Left ventricle myocardium inferior (tissue), 1 donor: ENCODE data around the gene LRFN3. TPM values are rescaled to one million over a fixed set of nuclear protein-coding genes. Genes with fewer than 3 reads are reported as not detected.
"Not testable (repeated sequence)": the region's sequence is repeated elsewhere in the genome, so short reads cannot be mapped to it uniquely, and the experiment has no call there.

Source experiments
- DNase-seq: peaks from one replicate; pipeline ENCODE4 v3.0.0-alpha.2; 2020
- H3K27ac ChIP-seq: fragments of 200-600 bp; replicated peaks from 2 replicates; pipeline ENCODE4 v1.8.0; 2021
- H3K27me3 ChIP-seq: fragments of 200-600 bp; 2 replicates; pipeline ENCODE4 v1.8.0; 2021; ENCODE audit warnings: low read depth
- H3K36me3 ChIP-seq: fragments of 200-600 bp; 2 replicates; pipeline ENCODE4 v1.8.0; 2021
- H3K4me1 ChIP-seq: fragments of 200-600 bp; 2 replicates; pipeline ENCODE4 v1.8.0; 2021
- H3K4me3 ChIP-seq: fragments of 200-600 bp; 2 replicates; pipeline ENCODE4 v1.8.0; 2021; ENCODE audit warnings: mild to moderate bottlenecking, moderate library complexity
- H3K9me3 ChIP-seq: fragments of 200-600 bp; replicated peaks from 2 replicates; pipeline ENCODE4 v1.8.0; 2021
- intact Hi-C: fragments of 100-400 bp; cut with micrococcal nuclease; formaldehyde crosslinking; loops from one replicate; pipeline ENCODE4 v1.11.0; 2022
- total RNA-seq: library from RNA; stranded (reverse); fragmentation: NEBNext Ultra II Directional; extraction: Animal tissue kit (Norgen Biotek cat#: 25700); gene quantifications from one replicate; pipeline ENCODE4 v1.2.1, GENCODE V29; 2021
- TF ChIP-seq, protein P1 (sequence below): fragments of 200-600 bp; IDR thresholded peaks from 2 replicates; pipeline ENCODE4 v1.8.0; 2021; ENCODE audit warnings: antibody characterized with exemption, mild to moderate bottlenecking, borderline replicate concordance
- donor health status: DM: no; HTN: yes; CAD: no; lungs with severe emphysema.

LRFN3 gene
- total RNA-seq, 1 donor from 2014 or later: 7.1 TPM

DNA sequence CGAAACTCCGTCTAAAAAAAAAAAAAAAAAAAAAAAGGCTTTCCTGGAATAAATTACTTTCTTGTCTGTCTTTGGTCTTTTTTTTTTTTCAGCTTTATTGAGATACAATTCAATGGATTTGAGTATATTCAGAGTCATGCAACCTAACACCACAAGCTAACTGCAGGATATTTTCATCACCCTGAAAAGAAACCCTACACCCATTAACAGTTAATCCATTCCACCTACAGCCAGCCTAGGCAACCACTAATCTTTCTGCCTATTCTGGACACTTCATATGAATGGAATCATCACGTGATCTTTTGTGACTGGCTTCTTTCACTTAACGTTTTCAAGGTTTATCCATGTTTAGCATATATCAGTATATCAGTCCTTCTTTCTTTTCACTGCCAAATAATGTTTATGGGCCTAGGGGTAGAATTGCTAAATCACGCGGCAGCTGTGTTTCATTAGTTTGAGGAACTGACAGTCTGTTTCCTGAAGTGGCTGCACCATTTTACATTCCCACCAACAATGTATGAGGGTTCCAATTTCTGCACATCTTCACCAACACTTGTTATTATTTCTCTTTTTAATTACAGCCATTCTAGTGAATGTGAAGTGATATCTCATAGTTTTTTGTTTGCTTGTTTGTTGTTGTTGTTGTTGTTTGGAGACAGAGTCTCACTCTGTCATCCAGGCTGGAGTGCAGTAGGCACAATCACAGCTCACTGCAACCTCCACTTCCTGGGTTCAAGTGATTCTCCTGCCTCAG is 19.9 kb downstream of the LRFN3 start:
- H3K4me1 ChIP-seq: peaks cover 11% of the 10 kb centered on the region
- peaks cover 75% of the 10 kb centered on the region for H3K27me3 ChIP-seq
- no peak overlapping the region for H3K4me3 ChIP-seq
- TF ChIP-seq, protein P1, sequence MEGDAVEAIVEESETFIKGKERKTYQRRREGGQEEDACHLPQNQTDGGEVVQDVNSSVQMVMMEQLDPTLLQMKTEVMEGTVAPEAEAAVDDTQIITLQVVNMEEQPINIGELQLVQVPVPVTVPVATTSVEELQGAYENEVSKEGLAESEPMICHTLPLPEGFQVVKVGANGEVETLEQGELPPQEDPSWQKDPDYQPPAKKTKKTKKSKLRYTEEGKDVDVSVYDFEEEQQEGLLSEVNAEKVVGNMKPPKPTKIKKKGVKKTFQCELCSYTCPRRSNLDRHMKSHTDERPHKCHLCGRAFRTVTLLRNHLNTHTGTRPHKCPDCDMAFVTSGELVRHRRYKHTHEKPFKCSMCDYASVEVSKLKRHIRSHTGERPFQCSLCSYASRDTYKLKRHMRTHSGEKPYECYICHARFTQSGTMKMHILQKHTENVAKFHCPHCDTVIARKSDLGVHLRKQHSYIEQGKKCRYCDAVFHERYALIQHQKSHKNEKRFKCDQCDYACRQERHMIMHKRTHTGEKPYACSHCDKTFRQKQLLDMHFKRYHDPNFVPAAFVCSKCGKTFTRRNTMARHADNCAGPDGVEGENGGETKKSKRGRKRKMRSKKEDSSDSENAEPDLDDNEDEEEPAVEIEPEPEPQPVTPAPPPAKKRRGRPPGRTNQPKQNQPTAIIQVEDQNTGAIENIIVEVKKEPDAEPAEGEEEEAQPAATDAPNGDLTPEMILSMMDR: no peak
- H3K27ac ChIP-seq: no peak overlapping the region
- intact Hi-C loops: no loop called here
- DNase-seq: no peak
- peaks cover 8% of the 10 kb centered on the region for H3K9me3 ChIP-seq
- no peaks in the 10 kb centered on the region for H3K36me3 ChIP-seq

DNA sequence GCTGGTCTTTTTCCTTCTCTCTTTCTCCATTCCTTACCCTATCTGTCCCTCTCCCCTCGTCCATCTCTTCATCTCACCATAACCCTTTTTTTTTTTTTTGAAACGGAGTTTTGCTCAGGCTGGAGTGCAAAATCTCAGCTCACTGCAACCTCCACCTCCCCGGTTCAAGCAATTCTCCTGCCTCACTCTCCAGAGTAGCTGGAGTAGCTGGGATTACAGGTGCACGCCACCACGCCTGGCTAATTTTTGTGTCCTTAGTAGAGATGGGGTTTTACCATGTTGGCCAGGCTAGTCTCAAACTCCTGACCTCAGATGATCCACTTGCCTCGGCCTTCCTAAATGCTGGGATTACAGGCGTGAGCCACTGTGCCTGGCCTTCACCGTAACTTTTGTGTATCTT is 21.2 kb downstream of the LRFN3 start:
- H3K9me3 ChIP-seq, H3K4me3 ChIP-seq, DNase-seq, intact Hi-C loops, H3K36me3 ChIP-seq, H3K27ac ChIP-seq: not testable (repeated sequence)
- Histone ChIP-seq H3K27me3 (peaks cover 88% of the 10 kb centered on the region), H3K4me1 (peaks cover 11% of the 10 kb centered on the region)

DNA sequence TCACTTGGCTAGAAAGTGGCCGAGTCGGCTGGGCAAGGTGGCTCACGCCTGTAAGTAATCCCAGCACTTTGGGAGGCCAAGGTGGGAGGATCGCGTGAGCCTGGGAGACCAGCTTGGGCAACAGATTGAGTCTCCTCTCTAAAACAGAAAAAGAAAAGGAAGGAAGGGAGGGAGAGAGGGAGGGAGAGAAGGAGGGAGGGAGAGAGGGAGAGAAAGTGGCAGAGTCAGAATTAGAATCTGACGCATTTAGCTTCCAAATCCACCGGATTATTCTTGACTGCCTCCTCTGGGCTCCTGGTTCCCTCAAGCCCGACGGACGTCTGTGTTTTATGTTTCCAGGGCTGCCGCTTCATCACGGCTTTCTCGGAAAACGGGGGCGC is 22.5 kb downstream of the LRFN3 start:
- Histone ChIP-seq H3K27me3 (peaks cover 88% of the 10 kb centered on the region), H3K4me1 (peaks cover 11% of the 10 kb centered on the region), H3K9me3 (peaks cover 8% of the 10 kb centered on the region), H3K36me3 (no peaks in the 10 kb centered on the region), H3K4me3 (peak overlapping the region; percentile 44), H3K27ac (no peak overlapping the region)
- DNase-seq: no peak
- intact Hi-C loops: no loop called here
- TF ChIP-seq, protein P1: no peak

DNA sequence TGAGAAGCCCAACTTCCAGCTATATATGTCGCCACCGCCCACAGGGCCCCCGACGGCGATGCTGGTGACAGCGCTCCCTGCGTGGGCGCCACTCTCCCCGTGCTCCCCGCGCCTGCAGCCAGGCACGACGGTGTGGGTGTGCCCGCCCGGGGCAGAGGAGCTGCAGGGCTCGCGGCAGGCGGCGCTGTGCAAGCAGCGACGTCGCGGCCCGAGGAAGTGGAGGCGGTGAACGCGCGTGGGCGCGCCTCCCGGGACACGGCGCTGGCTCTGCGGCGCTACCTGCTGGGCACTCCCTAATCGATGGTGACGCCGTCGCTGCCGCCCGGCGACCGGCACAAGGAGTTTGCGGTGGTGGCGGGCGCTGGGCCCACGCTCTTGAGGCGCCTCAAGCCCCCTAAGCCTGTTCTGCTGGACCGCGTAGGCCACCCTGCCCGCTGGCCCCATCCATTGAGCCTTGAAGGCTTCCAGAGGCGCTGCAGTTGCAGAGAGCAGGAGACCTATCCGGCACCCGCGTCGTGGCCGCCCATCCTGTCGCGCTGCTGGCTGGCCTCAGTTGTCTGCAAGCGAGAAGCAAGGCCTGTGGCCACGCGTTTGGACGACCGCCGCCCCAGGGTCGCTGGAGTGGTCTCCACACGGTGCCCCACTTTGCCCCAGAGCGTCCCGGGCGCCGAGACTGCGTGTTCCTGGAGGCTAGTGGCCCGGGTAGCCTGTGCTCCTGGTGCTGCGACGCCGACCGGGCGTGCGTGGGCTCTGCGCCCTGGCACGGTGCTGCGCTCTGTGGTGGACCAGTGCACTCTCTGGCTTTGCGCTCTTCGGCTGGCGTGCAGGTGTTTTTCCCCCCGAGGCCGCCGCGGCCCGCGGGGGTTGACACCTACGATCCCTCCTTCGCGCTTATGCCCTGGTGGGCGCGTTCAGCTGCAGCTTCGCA is 23.1 kb downstream of the LRFN3 start:
- peaks cover 11% of the 10 kb centered on the region for H3K4me1 ChIP-seq
- TF ChIP-seq, protein P1: peak; percentile 38
- no peak overlapping the region for H3K27ac ChIP-seq
- H3K4me3 ChIP-seq: peak overlapping the region; percentile 44
- peaks cover 90% of the 10 kb centered on the region for H3K27me3 ChIP-seq
- peak; percentile 51 for DNase-seq
- peaks cover 8% of the 10 kb centered on the region for H3K9me3 ChIP-seq
- no peaks in the 10 kb centered on the region for H3K36me3 ChIP-seq
- intact Hi-C loops: no loop called here

DNA sequence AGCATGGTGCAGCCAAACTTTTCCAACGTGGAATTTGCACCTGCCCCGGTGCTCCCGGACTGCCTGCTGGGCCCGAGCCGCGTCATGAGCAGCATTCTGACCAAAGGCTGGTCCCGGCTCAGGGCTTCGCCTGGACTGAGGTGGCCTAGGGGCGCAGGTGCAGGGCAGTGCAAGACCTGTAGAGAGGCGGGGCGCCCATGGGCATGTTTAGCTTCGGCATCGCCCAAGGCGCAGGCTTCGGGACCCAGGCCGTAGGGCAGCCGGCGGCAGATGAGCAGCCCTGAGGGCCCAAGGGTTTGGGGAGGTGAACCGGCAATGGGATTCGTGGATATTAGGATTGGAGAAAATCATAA is 23.8 kb downstream of the LRFN3 start:
- TF ChIP-seq, protein P1: no peak
- Histone ChIP-seq H3K4me3 (no peak overlapping the region), H3K9me3 (peaks cover 8% of the 10 kb centered on the region), H3K27ac (no peak overlapping the region), H3K27me3 (peaks cover 96% of the 10 kb centered on the region), H3K36me3 (no peaks in the 10 kb centered on the region), H3K4me1 (peaks cover 11% of the 10 kb centered on the region)
- intact Hi-C loops: no loop called here
- no peak for DNase-seq
